Measurements from ENCODE around the gene APPL2.

DNA sequence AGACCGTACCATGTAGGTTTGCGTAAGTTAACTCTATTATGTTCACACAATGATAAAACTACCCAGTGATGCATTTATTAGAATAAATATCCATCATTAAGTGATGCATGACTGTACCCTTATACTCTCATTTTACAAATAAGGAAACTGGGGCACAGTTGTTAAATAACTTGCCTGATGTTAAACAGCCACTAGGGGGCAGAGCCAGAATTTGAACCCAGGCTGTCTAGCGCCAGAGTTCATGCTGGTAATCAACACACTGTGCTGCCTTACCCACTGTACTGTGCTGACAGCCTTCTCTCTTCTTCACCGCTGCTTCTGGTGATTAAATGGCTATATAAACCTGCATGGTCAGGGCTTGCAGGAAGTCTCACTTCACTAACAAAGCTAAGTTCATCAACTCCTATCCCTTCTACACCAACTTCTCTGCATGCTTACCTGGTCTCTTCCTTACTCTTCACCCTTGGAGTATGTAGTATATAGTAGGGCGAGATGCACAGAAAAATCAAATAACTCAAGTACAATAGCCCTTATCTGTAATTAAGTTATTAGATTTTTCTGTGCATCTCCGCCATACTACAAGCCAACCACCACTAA, 43.6 kb upstream of the APPL2 start:
- TF ChIP-seq GATA3 (IDR thresholded peaks at IDR 0.05; ENCODE audit: low read depth, low read length) (no peak), GATA2 (IDR thresholded peaks at IDR 0.05; ENCODE audit: low read depth, low read length) (no peak)
